Loucy (cell line): ENCODE results near the gene SCN9A.
"Not testable (repeated sequence)": the region's sequence is repeated elsewhere in the genome, so short reads cannot be mapped to it uniquely, and the experiment has no call there.

Experiments
- H2AFZ ChIP-seq: fragments of 200-600 bp; sonication (generic); 2 replicates; pipeline ENCODE4 v1.6.0; 2016; ENCODE audit warnings: antibody characterized with exemption, mild to moderate bottlenecking, low read length, moderate library complexity
- H3F3A ChIP-seq: fragments of 200-600 bp; 2 replicates; pipeline ENCODE4 v1.6.0; 2016; ENCODE audit warnings: antibody characterized with exemption, low read depth, mild to moderate bottlenecking
- H3K27me3 ChIP-seq: fragments of 200-600 bp; sonication (generic); 2 replicates; pipeline ENCODE4 v1.6.1; 2014; ENCODE audit warnings: low read length, mild to moderate bottlenecking; ENCODE audit not compliant: insufficient read depth, poor library complexity, severe bottlenecking
- H3K36me3 ChIP-seq: fragments of 200-600 bp; sonication (generic); 2 replicates; pipeline ENCODE4 v1.6.1; 2016; ENCODE audit warnings: low read length; ENCODE audit not compliant: insufficient read depth
- H3K4me1 ChIP-seq: fragments of 200-600 bp; sonication (generic); 2 replicates; pipeline ENCODE4 v1.5.1; 2014; ENCODE audit warnings: low read length, mild to moderate bottlenecking; ENCODE audit not compliant: insufficient read depth, poor library complexity, severe bottlenecking
- H3K4me2 ChIP-seq: fragments of 200-600 bp; sonication (generic); 2 replicates; pipeline ENCODE4 v1.6.0; 2014; ENCODE audit warnings: antibody characterized with exemption, low read length, low read depth, mild to moderate bottlenecking; ENCODE audit not compliant: poor library complexity, severe bottlenecking
- H3K4me3 ChIP-seq: fragments of 200-600 bp; sonication (generic); 2 replicates; pipeline ENCODE4 v1.5.1; 2014; ENCODE audit warnings: low read length, mild to moderate bottlenecking, mixed read lengths; ENCODE audit not compliant: poor library complexity, severe bottlenecking
- H3K79me2 ChIP-seq: fragments of 200-600 bp; sonication (generic); 2 replicates; pipeline ENCODE4 v1.6.1; 2014; ENCODE audit warnings: low read length; ENCODE audit not compliant: insufficient read depth
- H3K9ac ChIP-seq: fragments of 200-600 bp; sonication (generic); 2 replicates; pipeline ENCODE4 v1.6.0; 2014; ENCODE audit warnings: mild to moderate bottlenecking, low read depth, low read length, moderate library complexity; ENCODE audit not compliant: poor library complexity, severe bottlenecking
- H3K9me2 ChIP-seq: fragments of 200-600 bp; sonication (generic); replicated peaks from 2 replicates; pipeline ENCODE4 v1.6.1; 2016; ENCODE audit warnings: low read depth, low read length, mixed read lengths
- H3K9me3 ChIP-seq: fragments of 200-600 bp; sonication (generic); 2 replicates; pipeline ENCODE4 v1.6.1; 2014; ENCODE audit warnings: mild to moderate bottlenecking, antibody characterized with exemption, low read length, low read depth; ENCODE audit not compliant: insufficient read depth
- H4K20me1 ChIP-seq: fragments of 200-600 bp; sonication (generic); 2 replicates; pipeline ENCODE4 v1.6.0; 2014; ENCODE audit warnings: antibody characterized with exemption, low read length, mild to moderate bottlenecking; ENCODE audit not compliant: insufficient read depth, poor library complexity, severe bottlenecking
- CTCF ChIP-seq: fragments of 200-600 bp; sonication (generic); conservative IDR thresholded peaks from 2 replicates; pipeline ENCODE4 v1.5.1; 2014; ENCODE audit warnings: mild to moderate bottlenecking, antibody characterized with exemption, low read length
- EZH2phosphoT487 ChIP-seq: fragments of 200-600 bp; IDR thresholded peaks from 2 replicates; pipeline ENCODE4 v1.6.1; 2018; ENCODE audit warnings: antibody characterized with exemption, mild to moderate bottlenecking, moderate library complexity, borderline replicate concordance

The SCN9A gene

GRCh38 chr2:166360906-166361305 lies 14.8 kb downstream of the SCN9A start:
- Histone ChIP-seq H3K4me2 (no peak overlapping the region), H3K9ac (no peak overlapping the region), H3K4me1 (peaks cover 6% of the 10 kb centered on the region), H3K9me3 (no peaks in the 10 kb centered on the region), H3K36me3 (no peaks in the 10 kb centered on the region), H4K20me1 (no peaks in the 10 kb centered on the region), H2AFZ (peak overlapping the region; percentile 57), H3F3A (no peaks in the 10 kb centered on the region), H3K27me3 (no peaks in the 10 kb centered on the region), H3K9me2 (no peaks in the 10 kb centered on the region), H3K4me3 (no peak overlapping the region), H3K79me2 (no peaks in the 10 kb centered on the region)
- TF ChIP-seq CTCF (no peak), EZH2phosphoT487 (no peak)

- Histone ChIP-seq H3K36me3 (no peaks in the 10 kb centered on the region), H2AFZ (peak overlapping the region; percentile 57; the same call in 1 of the 2 replicates), H3K9ac (no peak overlapping the region), H3F3A (no peaks in the 10 kb centered on the region), H3K9me2 (no peaks in the 10 kb centered on the region), H3K9me3 (no peaks in the 10 kb centered on the region), H3K27me3 (no peaks in the 10 kb centered on the region), H3K4me1 (peaks cover 6% of the 10 kb centered on the region), H3K79me2 (no peaks in the 10 kb centered on the region), H3K4me2 (no peak overlapping the region), H3K4me3 (no peak overlapping the region), H4K20me1 (no peaks in the 10 kb centered on the region)
- TF ChIP-seq EZH2phosphoT487 = no peak
- TF ChIP-seq CTCF = no peak
Observed at GRCh38 chr2:166360426-166360825, 15.3 kb downstream of the SCN9A start.

- H3K27me3 ChIP-seq, H3K79me2 ChIP-seq, H3K9me2 ChIP-seq, H3K4me1 ChIP-seq, H3K9me3 ChIP-seq, H3K4me2 ChIP-seq, H3F3A ChIP-seq, H4K20me1 ChIP-seq, H2AFZ ChIP-seq, H3K4me3 ChIP-seq, H3K9ac ChIP-seq, H3K36me3 ChIP-seq: not testable (repeated sequence)
Observed at GRCh38 chr2:166357950-166358321, 17.8 kb downstream of the SCN9A start.

- Histone ChIP-seq H2AFZ (no peak overlapping the region), H3K4me2 (no peak overlapping the region), H3K4me1 (peaks cover 6% of the 10 kb centered on the region), H4K20me1 (no peaks in the 10 kb centered on the region), H3K79me2 (no peaks in the 10 kb centered on the region), H3F3A (no peaks in the 10 kb centered on the region), H3K4me3 (no peak overlapping the region), H3K9ac (no peak overlapping the region), H3K36me3 (no peaks in the 10 kb centered on the region), H3K9me2 (no peaks in the 10 kb centered on the region), H3K27me3 (no peaks in the 10 kb centered on the region), H3K9me3 (no peaks in the 10 kb centered on the region)
- TF ChIP-seq EZH2phosphoT487 = no peak
- TF ChIP-seq CTCF = no peak
Observed at GRCh38 chr2:166357068-166357949, 18.4 kb downstream of the SCN9A start.
